Lower leg skin (tissue), 3 donors: ENCODE data around the gene KIRREL3.

Experiments
- POLR2A ChIP-seq, 2 donors: fragments of 450-650 bp; IDR thresholded peaks; one replicate each; pipeline ENCODE4 v1.6.1; 2016 to 2017; ENCODE audit warnings: antibody characterized with exemption in 2 of 2, mild to moderate bottlenecking in 1 of 2, moderate library complexity in 1 of 2
- TF ChIP-seq, protein P1 (sequence below), 3 donors: fragments of 450-650 bp; IDR thresholded peaks; one replicate each; pipeline ENCODE4 v1.5.1; 2016; ENCODE audit warnings: antibody characterized with exemption in 3 of 3, mild to moderate bottlenecking in 3 of 3, moderate library complexity in 2 of 3

- TF ChIP-seq, protein P1, sequence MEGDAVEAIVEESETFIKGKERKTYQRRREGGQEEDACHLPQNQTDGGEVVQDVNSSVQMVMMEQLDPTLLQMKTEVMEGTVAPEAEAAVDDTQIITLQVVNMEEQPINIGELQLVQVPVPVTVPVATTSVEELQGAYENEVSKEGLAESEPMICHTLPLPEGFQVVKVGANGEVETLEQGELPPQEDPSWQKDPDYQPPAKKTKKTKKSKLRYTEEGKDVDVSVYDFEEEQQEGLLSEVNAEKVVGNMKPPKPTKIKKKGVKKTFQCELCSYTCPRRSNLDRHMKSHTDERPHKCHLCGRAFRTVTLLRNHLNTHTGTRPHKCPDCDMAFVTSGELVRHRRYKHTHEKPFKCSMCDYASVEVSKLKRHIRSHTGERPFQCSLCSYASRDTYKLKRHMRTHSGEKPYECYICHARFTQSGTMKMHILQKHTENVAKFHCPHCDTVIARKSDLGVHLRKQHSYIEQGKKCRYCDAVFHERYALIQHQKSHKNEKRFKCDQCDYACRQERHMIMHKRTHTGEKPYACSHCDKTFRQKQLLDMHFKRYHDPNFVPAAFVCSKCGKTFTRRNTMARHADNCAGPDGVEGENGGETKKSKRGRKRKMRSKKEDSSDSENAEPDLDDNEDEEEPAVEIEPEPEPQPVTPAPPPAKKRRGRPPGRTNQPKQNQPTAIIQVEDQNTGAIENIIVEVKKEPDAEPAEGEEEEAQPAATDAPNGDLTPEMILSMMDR (IDR thresholded peaks at IDR 0.05) = no peak
- TF ChIP-seq POLR2A (IDR thresholded peaks at IDR 0.05) = no peak
Measured at GRCh38 chr11:126414615-126415014, 586.0 kb downstream of the KIRREL3 start.
